Activated naive CD4-positive, alpha-beta T cell treated with anti-CD3 and anti-CD28 coated beads for 36 hours (primary cell): ENCODE results near the gene AGMO. TPM values are rescaled to one million over a fixed set of nuclear protein-coding genes. Genes with fewer than 3 reads are reported as not detected.

Source experiments
- CTCF ChIA-PET: fragments of 350-600 bp; sonication (Branson Sonifier 250); formaldehyde crosslinking; loops from one replicate; lab custom pipeline; 2021; ENCODE audit warnings: antibody characterized with exemption; lab: Charles Lee
- DNase-seq: peaks from one replicate; pipeline ENCODE4 v3.0.0-alpha.2; 2020
- H3K27ac Mint-ChIP-seq: one replicate; pipeline ENCODE4 v1.8.0; 2021; ENCODE audit warnings: mild to moderate bottlenecking, mixed read lengths
- H3K27me3 Mint-ChIP-seq: one replicate; pipeline ENCODE4 v1.8.0; 2021; ENCODE audit warnings: low read depth, mixed read lengths
- H3K36me3 Mint-ChIP-seq: one replicate; pipeline ENCODE4 v1.8.0; 2021; ENCODE audit warnings: low read depth, mixed read lengths
- H3K4me1 Mint-ChIP-seq: one replicate; pipeline ENCODE4 v1.8.0; 2021; ENCODE audit warnings: low read depth, mixed read lengths
- H3K4me3 Mint-ChIP-seq: one replicate; pipeline ENCODE4 v1.8.0; 2021; ENCODE audit warnings: mild to moderate bottlenecking, moderate library complexity, mixed read lengths
- H3K9me3 Mint-ChIP-seq: one replicate; pipeline ENCODE4 v1.8.0; 2021; ENCODE audit warnings: mixed read lengths
- intact Hi-C: fragments of 100-400 bp; cut with micrococcal nuclease; formaldehyde crosslinking; loops from one replicate; pipeline ENCODE4 v1.15.1; 2023
- total RNA-seq, 2 experiments: library from RNA; stranded (reverse); gene quantifications; one replicate each; pipeline ENCODE4 v1.2.3, GENCODE V29; 2021

Gene AGMO
- total RNA-seq, 2 experiments from 2014 or later = not detected

DNA sequence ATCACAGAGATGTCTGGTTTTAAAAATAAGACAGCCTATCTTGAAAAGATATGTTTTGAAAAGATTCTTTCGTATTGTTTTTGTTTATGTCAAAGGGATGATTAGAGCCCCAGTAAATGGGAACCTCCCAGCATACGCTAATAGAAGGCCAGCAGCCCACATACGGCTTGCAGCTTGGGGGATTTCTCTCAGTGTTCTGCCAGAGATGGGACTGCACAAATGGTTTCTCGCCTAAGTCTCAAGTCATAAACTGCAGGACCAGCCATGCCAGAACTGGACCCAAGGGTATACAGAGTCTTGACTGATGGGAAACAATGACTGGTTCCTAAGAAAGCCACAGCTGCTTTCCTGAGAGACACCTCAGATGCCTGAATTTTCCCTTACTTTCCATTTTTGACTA lies 352.4 kb downstream of the AGMO start:
- CTCF ChIA-PET = no interaction called here
- Mint-ChIP-seq H3K9me3 (no peaks in the 10 kb centered on the region), H3K27ac (no peak overlapping the region), H3K27me3 (no peaks in the 10 kb centered on the region), H3K4me1 (no peaks in the 10 kb centered on the region), H3K4me3 (no peak overlapping the region), H3K36me3 (no peaks in the 10 kb centered on the region)
- intact Hi-C loops = no loop called here
- DNase-seq = no peak

DNA sequence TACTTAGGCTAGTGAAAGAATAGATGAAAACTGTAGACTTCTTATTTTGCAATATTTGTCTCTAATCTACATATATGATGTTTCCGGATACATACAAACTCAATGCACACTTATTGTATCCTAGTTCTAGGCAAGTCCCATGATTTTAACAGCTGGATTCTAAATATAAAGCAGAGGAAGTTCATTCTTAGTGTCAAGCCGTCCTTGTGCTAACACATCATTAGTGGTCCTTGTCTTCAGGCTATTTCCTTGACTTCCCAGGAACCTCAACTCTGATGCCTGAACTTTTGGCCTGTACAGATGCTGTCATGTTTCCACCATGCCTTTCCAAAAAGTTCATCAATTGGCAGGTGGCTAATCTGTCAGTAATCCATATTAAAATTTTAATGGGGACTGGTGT lies 357.4 kb downstream of the AGMO start:
- Mint-ChIP-seq H3K27ac (no peak overlapping the region), H3K4me1 (no peaks in the 10 kb centered on the region), H3K27me3 (no peaks in the 10 kb centered on the region), H3K4me3 (no peak overlapping the region), H3K9me3 (no peaks in the 10 kb centered on the region), H3K36me3 (no peaks in the 10 kb centered on the region)
- intact Hi-C loops = no loop called here
- DNase-seq = no peak
- CTCF ChIA-PET = no interaction called here

DNA sequence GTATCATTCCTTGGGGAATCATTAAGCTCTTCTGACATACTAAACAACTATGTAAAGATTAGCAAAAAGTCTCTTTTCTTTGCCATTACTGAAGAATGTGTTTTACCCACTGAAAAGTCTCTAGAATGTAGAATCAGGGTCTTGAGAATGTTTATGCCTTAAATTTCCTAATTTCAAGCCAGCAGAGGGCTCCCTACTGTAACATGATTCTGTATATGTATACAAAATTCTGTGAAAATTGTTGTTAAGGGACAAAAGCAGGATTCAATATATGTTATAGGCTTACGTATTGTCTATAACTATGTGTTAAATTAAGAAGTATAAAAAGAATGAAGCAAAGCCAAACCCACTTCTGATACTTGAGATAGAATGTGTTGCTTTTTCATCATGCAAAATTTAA lies 362.3 kb downstream of the AGMO start:
- Mint-ChIP-seq H3K4me3 (no peak overlapping the region), H3K27me3 (no peaks in the 10 kb centered on the region), H3K27ac (no peak overlapping the region), H3K4me1 (no peaks in the 10 kb centered on the region), H3K36me3 (no peaks in the 10 kb centered on the region), H3K9me3 (peaks cover 3% of the 10 kb centered on the region)
- intact Hi-C loops = no loop called here
- DNase-seq = no peak
- CTCF ChIA-PET = no interaction called here

DNA sequence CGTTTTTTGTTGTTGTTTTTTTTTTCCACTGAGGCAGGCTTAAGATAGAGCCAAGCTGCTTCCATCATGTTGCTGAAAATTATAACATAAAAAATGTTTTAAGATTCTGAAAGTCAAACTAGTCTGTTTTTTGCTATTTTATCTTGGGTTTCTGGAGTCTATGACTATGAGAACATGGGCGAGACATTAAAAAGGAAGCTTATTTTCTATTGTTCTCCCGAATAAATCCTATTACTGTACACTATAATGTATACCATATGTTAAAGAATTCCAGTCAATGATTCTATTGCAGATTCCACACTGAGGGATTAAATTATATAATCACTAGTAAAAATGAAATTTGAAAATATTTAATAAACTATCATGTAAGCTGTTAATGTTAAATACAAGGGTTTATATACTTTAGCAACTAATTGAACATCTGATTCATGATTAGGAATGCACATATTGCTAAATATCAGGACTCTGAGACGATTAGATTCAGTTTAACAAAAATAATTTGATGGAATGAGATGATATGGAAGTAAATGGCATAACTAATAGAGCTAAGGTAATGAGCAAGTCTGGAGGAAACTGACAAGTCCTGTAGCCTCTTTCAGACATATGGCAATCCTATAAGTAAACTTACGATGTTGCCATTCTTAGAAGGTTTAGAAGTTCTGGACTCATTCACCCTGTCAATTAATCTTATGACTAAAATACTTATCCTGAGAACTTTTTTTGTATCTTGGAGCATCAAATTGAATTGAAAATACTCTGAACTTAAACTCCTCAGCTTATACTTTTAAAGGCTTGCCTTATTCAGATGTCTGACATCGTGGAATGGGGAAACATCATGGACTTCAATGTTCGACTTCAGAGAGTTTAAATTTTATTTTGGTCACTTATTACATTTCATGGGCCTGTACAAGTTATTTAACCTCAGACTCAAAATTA lies 364.5 kb downstream of the AGMO start:
- Mint-ChIP-seq H3K4me3 (no peak overlapping the region), H3K36me3 (no peaks in the 10 kb centered on the region), H3K27ac (no peak overlapping the region), H3K9me3 (peaks cover 3% of the 10 kb centered on the region), H3K27me3 (no peaks in the 10 kb centered on the region), H3K4me1 (no peaks in the 10 kb centered on the region)
- DNase-seq = no peak
- CTCF ChIA-PET = interaction anchor here (0.7 kb wide), 1 partner anchor 21 kb away, joined by 7 read pairs; no protein-coding TSS in a partner anchor
- intact Hi-C loops = no loop called here

DNA sequence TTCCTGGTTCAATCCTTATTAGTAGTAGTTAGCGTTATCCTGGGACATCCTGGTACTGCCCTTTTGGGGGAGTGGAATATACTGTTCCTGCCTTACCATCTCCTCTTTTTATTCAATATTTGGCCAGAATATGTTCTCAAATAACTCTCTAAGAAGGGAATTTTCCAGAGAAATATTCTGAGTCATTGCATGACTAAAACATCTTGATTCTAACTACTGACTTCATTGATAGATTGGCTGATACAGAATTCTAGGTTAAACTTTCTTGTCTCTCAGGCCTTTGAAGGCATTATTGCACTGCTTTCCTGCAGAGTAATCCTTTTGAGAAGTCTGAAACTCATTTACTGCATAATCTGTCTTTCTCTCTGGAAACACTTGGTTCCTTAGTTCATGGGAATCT lies 383.8 kb downstream of the AGMO start:
- CTCF ChIA-PET = no interaction called here
- no peak for DNase-seq
- H3K9me3 Mint-ChIP-seq = peaks cover 6% of the 10 kb centered on the region

DNA sequence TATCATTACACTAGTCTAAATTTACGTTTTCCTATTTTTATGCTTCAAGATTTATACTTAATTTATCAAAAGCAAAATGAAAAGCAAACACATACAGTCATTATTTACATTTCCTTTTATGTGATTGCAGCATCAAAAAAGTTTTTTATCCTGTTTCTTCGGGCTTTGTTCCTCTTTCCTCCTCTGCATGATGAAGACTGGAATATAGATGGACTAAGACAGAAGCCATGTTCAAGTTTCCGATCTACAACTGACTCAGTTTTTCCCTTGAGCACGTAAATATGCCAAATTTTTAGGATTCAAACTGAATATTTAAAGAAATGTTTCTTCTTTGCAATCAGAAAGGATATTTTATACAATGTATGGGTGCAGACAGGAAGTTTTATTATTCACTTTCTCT lies 385.7 kb downstream of the AGMO start:
- Mint-ChIP-seq H3K4me1 (no peaks in the 10 kb centered on the region), H3K4me3 (no peak overlapping the region), H3K9me3 (peaks cover 3% of the 10 kb centered on the region), H3K27me3 (no peaks in the 10 kb centered on the region), H3K27ac (no peak overlapping the region), H3K36me3 (no peaks in the 10 kb centered on the region)
- CTCF ChIA-PET = no interaction called here
- DNase-seq = no peak
- intact Hi-C loops = no loop called here

More for the DNA sequence above, 383.8 kb downstream of the AGMO start:
- H3K36me3 Mint-ChIP-seq = no peaks in the 10 kb centered on the region
- no peaks in the 10 kb centered on the region for H3K27me3 Mint-ChIP-seq
- no peak overlapping the region for H3K27ac Mint-ChIP-seq
- intact Hi-C loops = no loop called here
- no peak overlapping the region for H3K4me3 Mint-ChIP-seq
- H3K4me1 Mint-ChIP-seq = no peaks in the 10 kb centered on the region

DNA sequence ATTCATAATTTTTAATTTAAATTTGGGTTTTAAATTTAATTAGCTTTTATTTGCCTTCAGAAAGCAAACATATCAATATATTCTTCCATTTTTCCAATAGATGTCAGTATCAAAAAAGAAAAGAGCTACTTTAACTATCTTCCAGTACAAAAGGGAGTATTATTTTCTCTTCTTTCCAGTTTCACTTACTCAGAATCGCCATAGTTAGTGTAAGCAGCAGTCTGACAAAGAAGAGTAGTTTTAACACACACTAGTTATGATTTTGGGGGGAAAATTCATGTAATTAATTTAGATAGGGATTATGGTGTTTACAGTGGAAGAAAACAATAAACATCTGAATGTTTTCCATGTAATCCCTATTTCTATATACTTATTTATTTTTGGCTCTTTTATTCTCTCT lies 386.7 kb downstream of the AGMO start:
- Mint-ChIP-seq H3K36me3 (no peaks in the 10 kb centered on the region), H3K4me1 (no peaks in the 10 kb centered on the region), H3K27ac (no peak overlapping the region), H3K27me3 (no peaks in the 10 kb centered on the region), H3K4me3 (no peak overlapping the region), H3K9me3 (peaks cover 3% of the 10 kb centered on the region)
- no peak for DNase-seq
- CTCF ChIA-PET = no interaction called here
- intact Hi-C loops = no loop called here

DNA sequence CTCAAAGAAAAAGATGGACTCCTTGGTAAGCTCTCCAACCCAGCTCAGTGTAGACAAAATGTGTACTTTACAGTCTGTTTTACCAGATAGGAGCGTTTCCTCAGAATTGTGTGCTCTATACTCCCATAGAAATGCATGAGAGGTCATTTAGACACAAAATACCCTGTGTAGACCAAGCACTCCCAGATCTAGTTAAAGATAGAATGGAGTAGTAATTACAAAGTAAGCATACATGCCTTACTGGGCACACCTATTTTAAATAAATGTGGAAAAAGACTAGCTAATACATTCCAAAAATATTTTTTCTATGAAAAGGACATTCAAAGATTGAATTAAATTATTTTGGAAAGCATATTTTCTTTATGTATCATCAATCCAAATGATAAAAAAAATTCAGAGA lies 387.3 kb downstream of the AGMO start:
- DNase-seq = no peak
- CTCF ChIA-PET = no interaction called here
- H3K4me3 Mint-ChIP-seq = no peak overlapping the region
- H3K27me3 Mint-ChIP-seq = no peaks in the 10 kb centered on the region
- no peaks in the 10 kb centered on the region for H3K4me1 Mint-ChIP-seq
- intact Hi-C loops = no loop called here
- no peaks in the 10 kb centered on the region for H3K36me3 Mint-ChIP-seq
- H3K27ac Mint-ChIP-seq = no peak overlapping the region
- H3K9me3 Mint-ChIP-seq = peaks cover 3% of the 10 kb centered on the region

DNA sequence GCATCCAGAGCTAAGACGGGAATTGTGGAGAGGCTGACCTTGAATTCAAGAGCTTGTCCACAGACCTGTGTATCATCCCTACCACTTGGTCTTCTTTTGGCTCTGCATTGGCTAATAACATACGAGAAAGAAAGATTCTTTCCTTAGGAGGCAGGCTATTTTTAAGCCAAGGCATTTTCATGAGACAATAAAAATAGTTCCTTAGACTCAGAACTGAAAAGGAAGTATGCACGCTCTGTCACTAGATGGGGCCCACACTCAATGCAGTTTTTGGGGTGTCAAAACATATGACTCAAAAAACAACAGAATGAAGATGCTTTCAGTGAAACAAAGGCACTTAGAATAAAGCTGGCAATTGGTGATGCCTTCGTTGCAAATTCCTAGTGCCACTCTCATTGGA lies 393.3 kb downstream of the AGMO start:
- no peak for DNase-seq
- no peaks in the 10 kb centered on the region for H3K36me3 Mint-ChIP-seq
- no peak overlapping the region for H3K4me3 Mint-ChIP-seq
- H3K4me1 Mint-ChIP-seq = no peaks in the 10 kb centered on the region
- CTCF ChIA-PET = no interaction called here
- no peak overlapping the region for H3K27ac Mint-ChIP-seq
- H3K27me3 Mint-ChIP-seq = no peaks in the 10 kb centered on the region
- H3K9me3 Mint-ChIP-seq = peaks cover 6% of the 10 kb centered on the region
- intact Hi-C loops = no loop called here

DNA sequence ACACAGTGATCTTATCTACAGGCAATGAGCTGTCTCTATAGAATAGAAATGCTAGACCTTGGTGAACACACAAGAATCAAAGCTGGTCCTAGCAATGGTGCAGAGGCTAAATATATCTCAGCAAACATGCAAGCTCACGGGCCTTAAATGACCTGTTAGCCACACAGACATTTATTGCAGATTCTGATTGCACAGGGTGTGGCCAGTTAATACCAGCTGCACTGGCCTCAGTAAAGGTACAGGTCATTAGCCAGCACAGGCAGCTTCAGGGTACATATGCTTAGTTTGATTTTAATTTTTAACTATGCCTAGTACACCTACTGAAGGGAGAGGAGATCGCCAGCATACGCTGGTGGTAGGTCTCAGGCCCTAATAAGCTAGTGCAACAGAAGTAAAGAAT lies 393.9 kb downstream of the AGMO start:
- H3K36me3 Mint-ChIP-seq = no peaks in the 10 kb centered on the region
- no peak overlapping the region for H3K27ac Mint-ChIP-seq
- CTCF ChIA-PET = interaction anchor here (0.8 kb wide), 1 partner anchor 102 kb away, joined by 3 read pairs; no protein-coding TSS in a partner anchor
- intact Hi-C loops = no loop called here
- no peaks in the 10 kb centered on the region for H3K27me3 Mint-ChIP-seq
- no peaks in the 10 kb centered on the region for H3K4me1 Mint-ChIP-seq
- no peak for DNase-seq
- H3K9me3 Mint-ChIP-seq = peaks cover 8% of the 10 kb centered on the region
- H3K4me3 Mint-ChIP-seq = no peak overlapping the region

DNA sequence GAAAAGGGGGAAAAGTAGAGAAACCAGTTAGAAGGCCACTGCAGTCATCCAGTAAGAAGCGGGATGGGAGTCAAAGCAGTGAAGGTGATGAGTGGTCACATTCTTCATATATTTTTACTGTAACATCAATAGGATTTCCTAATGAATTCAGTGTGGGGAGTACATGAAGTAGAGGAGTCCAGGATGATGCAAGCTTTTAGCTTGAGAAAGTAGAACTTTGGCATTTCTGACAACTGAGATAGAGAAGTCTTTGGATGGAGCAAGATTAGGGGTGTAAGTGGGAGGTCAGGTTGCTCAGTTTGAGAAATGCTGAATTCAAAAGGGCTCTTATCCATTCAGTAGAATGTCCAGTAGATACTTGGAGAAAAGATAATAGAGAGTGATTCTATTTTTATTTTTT lies 395.2 kb downstream of the AGMO start:
- Mint-ChIP-seq H3K9me3 (peaks cover 8% of the 10 kb centered on the region), H3K36me3 (no peaks in the 10 kb centered on the region), H3K27me3 (no peaks in the 10 kb centered on the region), H3K4me1 (no peaks in the 10 kb centered on the region), H3K4me3 (no peak overlapping the region), H3K27ac (no peak overlapping the region)
- DNase-seq = no peak
- CTCF ChIA-PET = no interaction called here
- intact Hi-C loops = no loop called here

DNA sequence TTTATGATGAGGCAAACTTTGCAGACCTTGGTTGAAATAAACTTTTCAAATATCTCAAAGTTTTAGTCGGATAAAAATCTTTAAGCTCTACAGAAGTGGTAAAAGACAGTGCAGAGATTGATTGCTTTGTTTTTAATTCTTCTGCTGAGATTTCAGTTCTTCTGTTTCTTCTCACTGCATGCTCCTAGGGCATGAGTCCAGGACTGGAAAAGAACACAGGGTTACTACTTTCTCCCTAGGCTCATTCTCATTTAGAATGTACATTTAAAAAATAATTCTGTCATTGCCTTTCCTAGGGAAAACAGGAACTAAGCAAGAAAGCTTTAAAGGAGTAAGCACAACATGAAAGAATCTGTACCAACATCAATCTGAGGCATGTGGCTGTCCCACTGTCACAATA lies 402.6 kb downstream of the AGMO start:
- H3K4me3 Mint-ChIP-seq = no peak overlapping the region
- no peak overlapping the region for H3K27ac Mint-ChIP-seq
- intact Hi-C loops = no loop called here
- H3K9me3 Mint-ChIP-seq = peaks cover 4% of the 10 kb centered on the region
- no peaks in the 10 kb centered on the region for H3K27me3 Mint-ChIP-seq
- DNase-seq = no peak
- no peaks in the 10 kb centered on the region for H3K36me3 Mint-ChIP-seq
- H3K4me1 Mint-ChIP-seq = no peaks in the 10 kb centered on the region
- CTCF ChIA-PET = interaction anchor here (0.7 kb wide), 1 partner anchor 57 kb away, joined by 3 read pairs; no protein-coding TSS in a partner anchor

DNA sequence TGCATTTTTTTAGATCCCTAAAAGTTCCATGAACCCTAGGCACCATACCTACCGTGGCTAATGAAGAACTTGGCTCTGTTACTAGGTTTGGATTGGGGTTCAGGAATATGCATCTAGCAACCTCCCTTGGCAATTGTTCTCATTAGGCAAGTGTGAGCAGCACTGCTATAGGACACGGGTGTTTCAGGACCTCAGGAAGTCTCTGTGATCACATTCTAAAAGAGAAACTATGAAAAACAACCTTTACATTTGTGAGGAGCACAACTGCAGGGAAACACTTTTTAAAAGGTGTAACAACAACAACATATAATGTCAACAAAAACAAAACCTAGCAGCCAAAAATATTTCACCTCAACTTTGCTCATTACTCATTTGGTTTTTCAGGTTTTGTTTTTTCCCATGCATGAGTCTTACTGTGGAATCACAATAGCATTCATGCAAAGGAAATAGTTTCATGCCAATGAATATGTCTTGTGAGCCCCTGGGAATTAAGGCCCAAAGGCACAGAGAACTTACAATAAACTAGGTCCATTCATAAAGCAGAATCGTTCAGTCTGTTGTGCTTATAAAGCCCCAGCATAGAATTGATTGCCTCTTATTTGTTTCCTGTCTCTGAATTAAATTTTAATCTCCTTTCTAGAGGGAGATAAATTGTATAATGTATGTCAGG lies 403.5 kb downstream of the AGMO start:
- CTCF ChIA-PET = no interaction called here
- no peaks in the 10 kb centered on the region for H3K36me3 Mint-ChIP-seq
- no peaks in the 10 kb centered on the region for H3K27me3 Mint-ChIP-seq
- H3K27ac Mint-ChIP-seq = no peak overlapping the region
- intact Hi-C loops = no loop called here
- H3K9me3 Mint-ChIP-seq = peaks cover 2% of the 10 kb centered on the region
- DNase-seq = no peak
- H3K4me1 Mint-ChIP-seq = no peaks in the 10 kb centered on the region
- H3K4me3 Mint-ChIP-seq = no peak overlapping the region
